Measurements from ENCODE around the gene ZNFX1. TPM values are rescaled to one million over a fixed set of nuclear protein-coding genes. Genes with fewer than 3 reads are reported as not detected.

Gene ZNFX1
- total and polyA plus RNA-seq, 10 donors = 5.8 to 68.9 (median 52.7) TPM

DNA sequence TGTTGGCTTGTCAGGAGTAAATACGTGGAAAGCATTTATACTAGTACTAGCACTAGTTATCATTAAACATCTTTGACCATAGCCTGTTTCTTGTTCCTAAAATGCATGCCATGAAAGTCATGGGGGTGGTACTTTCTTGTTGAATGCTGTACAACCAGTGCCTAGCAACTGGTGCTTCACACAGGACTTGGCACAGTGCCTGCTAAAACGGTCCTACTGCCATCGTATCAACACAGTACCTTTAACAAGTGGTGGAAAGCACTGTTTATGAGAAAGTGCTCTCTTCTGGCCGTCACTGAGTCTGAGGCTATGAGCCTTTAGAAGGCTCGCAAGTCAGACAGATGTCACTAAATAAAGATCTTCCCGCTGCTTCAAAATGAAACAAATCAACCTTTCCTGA is 21.6 kb downstream of the ZNFX1 start:
- H3K4me3 ChIP-seq = no peak overlapping the region
- DNase-seq = no peak
- intact Hi-C loops (cut with DNase I; ENCODE audit: low total_unique reads) = no loop called here
- 81 to 93% (median 85%) methylated on average over 6 of the region's 6 CpGs for WGBS, 5 donors
- no peaks in the 10 kb centered on the region for H3K9me3 ChIP-seq
- TF ChIP-seq POLR2AphosphoS5 (IDR thresholded peaks at IDR 0.05) (no peak), POLR2A (IDR thresholded peaks at IDR 0.05) (no peak)
- TF ChIP-seq, protein P1, sequence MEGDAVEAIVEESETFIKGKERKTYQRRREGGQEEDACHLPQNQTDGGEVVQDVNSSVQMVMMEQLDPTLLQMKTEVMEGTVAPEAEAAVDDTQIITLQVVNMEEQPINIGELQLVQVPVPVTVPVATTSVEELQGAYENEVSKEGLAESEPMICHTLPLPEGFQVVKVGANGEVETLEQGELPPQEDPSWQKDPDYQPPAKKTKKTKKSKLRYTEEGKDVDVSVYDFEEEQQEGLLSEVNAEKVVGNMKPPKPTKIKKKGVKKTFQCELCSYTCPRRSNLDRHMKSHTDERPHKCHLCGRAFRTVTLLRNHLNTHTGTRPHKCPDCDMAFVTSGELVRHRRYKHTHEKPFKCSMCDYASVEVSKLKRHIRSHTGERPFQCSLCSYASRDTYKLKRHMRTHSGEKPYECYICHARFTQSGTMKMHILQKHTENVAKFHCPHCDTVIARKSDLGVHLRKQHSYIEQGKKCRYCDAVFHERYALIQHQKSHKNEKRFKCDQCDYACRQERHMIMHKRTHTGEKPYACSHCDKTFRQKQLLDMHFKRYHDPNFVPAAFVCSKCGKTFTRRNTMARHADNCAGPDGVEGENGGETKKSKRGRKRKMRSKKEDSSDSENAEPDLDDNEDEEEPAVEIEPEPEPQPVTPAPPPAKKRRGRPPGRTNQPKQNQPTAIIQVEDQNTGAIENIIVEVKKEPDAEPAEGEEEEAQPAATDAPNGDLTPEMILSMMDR (IDR thresholded peaks at IDR 0.05 in 8 of 11, conservative IDR thresholded peaks at IDR 0.05 in 3 of 11) = no peak
- peaks cover 10 to 100% (median 100%) of the 10 kb centered on the region in 6 donors for H3K36me3 ChIP-seq
- H3K27me3 ChIP-seq (replicated peaks in 1 of 7) = no peaks in the 10 kb centered on the region
- H3K4me1 ChIP-seq = no peaks in the 10 kb centered on the region
- H3K27ac ChIP-seq = no peak overlapping the region

DNA sequence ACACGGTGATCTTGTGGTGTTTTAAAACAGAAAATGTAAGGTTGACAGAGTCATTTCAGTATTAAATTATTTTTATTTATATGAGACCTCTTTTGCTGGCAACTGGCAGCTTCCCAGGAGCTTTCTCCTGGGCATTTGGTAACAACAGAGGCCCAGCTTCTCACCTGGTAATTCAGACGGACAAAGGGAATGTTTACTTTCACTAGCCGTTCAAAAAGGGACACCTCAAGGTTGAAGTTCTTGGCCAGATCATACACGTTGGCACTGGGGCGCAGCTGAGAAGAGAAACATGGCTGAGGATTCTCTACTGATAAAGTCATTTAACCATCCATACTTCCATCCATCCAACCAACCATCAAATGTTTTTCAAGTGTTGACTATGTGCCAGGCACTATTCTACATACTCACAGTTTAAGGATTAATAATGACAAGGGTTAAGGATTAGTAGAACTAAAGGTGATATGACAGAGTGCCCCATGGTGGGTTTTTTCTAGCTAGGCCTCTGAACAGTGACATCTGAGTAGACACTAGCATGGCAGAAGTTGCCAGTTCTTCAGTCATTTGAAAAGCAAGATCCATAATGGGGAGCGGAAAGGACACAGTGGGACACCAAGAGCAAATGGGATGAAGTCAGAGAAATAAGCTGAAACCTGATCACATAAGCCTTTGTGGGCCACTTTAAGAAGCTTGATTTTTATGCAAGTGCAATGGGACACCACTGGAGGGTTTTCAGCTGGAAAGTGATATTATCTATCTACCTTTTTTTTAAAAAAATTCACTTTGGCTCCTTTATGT is 25.1 kb downstream of the ZNFX1 start:
- intact Hi-C loops (cut with DNase I; ENCODE audit: low total_unique reads) = no loop called here
- no peak overlapping the region for H3K27ac ChIP-seq
- peaks cover 12 to 100% (median 100%) of the 10 kb centered on the region in 6 donors for H3K36me3 ChIP-seq
- TF ChIP-seq, protein P1 (IDR thresholded peaks at IDR 0.05 in 8 of 11, conservative IDR thresholded peaks at IDR 0.05 in 3 of 11) = no peak
- TF ChIP-seq POLR2AphosphoS5 (IDR thresholded peaks at IDR 0.05) = no peak
- TF ChIP-seq POLR2A (IDR thresholded peaks at IDR 0.05) = no peak
- no peaks in the 10 kb centered on the region for H3K27me3 ChIP-seq (replicated peaks in 1 of 7)
- 91 to 96% (median 95%) methylated on average over 6 of the region's 6 CpGs for WGBS, 5 donors
- H3K9me3 ChIP-seq = no peaks in the 10 kb centered on the region
- H3K4me3 ChIP-seq = no peak overlapping the region
- H3K4me1 ChIP-seq = peaks cover 3 to 16% (median 11%) of the 10 kb centered on the region in 6 donors
- no peak for DNase-seq

DNA sequence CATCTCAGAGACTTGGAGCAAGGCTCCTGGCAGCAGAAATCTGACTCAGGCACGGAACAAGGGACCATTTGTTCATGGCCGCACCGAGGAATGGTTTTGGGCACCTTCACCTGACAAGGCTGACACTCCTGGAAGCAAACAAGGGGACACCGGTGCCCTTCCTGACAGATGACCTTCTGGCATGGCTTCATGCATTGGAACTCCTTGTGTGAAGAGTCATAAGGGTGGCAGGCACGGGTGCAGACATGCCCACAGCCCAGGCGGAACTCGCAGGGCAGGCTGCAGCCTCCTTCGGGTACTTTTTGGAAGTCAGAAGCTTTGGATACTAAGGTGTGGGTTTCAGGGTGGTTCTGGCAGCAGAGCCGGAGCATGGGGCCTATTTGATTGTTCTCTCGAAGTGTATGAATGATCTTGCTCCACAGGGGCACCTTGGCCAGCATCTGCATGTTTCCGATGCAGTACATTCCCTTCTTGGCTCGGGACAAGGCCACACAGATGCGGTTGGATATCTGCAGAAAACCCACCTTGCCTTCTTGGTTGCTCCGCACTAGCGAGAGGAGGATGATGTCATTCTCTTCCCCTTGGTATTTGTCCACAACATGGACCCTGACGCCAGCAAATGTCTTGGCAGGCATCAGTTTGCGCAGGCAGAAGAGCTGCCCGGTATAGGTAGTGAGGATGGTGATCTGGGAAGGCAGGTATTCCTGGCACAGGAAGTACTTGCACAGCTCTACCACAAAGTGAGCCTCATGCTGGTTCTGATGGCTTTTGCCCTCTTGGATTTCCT is 28.8 kb downstream of the ZNFX1 start:
- TF ChIP-seq, protein P1 (IDR thresholded peaks at IDR 0.05 in 8 of 11, conservative IDR thresholded peaks at IDR 0.05 in 3 of 11) = no peak
- TF ChIP-seq POLR2AphosphoS5 (IDR thresholded peaks at IDR 0.05) (no peak), POLR2A (IDR thresholded peaks at IDR 0.05) (no peak)
- no peak for DNase-seq
- intact Hi-C loops (cut with DNase I; ENCODE audit: low total_unique reads) = no loop called here
- no peak overlapping the region for H3K27ac ChIP-seq
- WGBS, 5 donors = 84 to 91% (median 90%) methylated on average over 14 to 18 of the region's 18 CpGs
- peaks cover 6 to 100% (median 98%) of the 10 kb centered on the region in 6 donors for H3K36me3 ChIP-seq
- H3K27me3 ChIP-seq (replicated peaks in 1 of 7) = no peaks in the 10 kb centered on the region
- peaks cover 3 to 27% (median 13%) of the 10 kb centered on the region in 6 donors for H3K4me1 ChIP-seq
- H3K4me3 ChIP-seq = no peak overlapping the region
- no peaks in the 10 kb centered on the region for H3K9me3 ChIP-seq

DNA sequence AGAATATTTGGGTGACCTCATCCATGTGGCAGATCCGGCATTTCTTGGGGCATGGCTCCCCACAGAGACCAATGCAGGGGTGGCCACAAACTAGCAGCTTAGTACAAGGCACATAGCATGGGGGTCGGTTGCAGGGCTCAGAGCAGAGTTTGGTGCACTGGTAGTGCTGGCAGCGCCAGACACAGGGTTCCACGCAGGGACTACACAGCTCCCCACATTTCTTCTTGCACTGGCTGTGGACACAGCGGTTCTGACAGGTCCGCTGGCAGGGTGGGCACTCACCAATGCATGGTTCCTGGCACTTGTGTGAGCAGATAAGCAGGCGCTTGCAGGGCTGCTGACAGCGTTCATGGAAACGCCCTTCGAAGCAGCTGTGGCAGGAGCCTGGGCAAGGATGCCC is 29.6 kb downstream of the ZNFX1 start:
- H3K4me1 ChIP-seq = peaks cover 3 to 27% (median 13%) of the 10 kb centered on the region in 6 donors
- peak overlapping the region in 2 of 8 donors; percentile 7 to 14 for H3K27ac ChIP-seq
- peaks cover 8 to 100% (median 98%) of the 10 kb centered on the region in 6 donors for H3K36me3 ChIP-seq
- intact Hi-C loops (cut with DNase I; ENCODE audit: low total_unique reads) = no loop called here
- H3K9me3 ChIP-seq = no peaks in the 10 kb centered on the region
- DNase-seq = no peak
- no peaks in the 10 kb centered on the region for H3K27me3 ChIP-seq (replicated peaks in 1 of 7)
- no peak overlapping the region for H3K4me3 ChIP-seq
- 71 to 85% (median 76%) methylated on average over 8 to 10 of the region's 10 CpGs for WGBS, 5 donors
- peak in 2 of 3 donors; percentile 34 to 65 for TF ChIP-seq POLR2AphosphoS5 (IDR thresholded peaks at IDR 0.05)
- TF ChIP-seq, protein P1 (IDR thresholded peaks at IDR 0.05 in 8 of 11, conservative IDR thresholded peaks at IDR 0.05 in 3 of 11) = no peak

Data from spleen (tissue), 11 donors.